IMR-90 (cell line): Measurements from ENCODE around the gene NFILZ. TPM values are rescaled to one million over a fixed set of nuclear protein-coding genes. Genes with fewer than 3 reads are reported as not detected.

Experiments used
- ATAC-seq: fragments of 200-7000 bp; cut with Tn5 transposase; 2 replicates; pipeline ENCODE4 v1.9.1; 2020; ENCODE audit warnings: low read depth, mild to moderate bottlenecking, moderate library complexity
- BruUV-seq: library from RNA; stranded (reverse); fragments of 400-500 nt; replicated peaks from 2 replicates; lab custom pipeline; 2021; lab: Mats Ljungman, UMichigan
- CTCF ChIA-PET: fragments of 300-600 bp; formaldehyde crosslinking; extraction: SDS; loops from one replicate; lab custom pipeline; 2021; ENCODE audit warnings: antibody characterized with exemption; lab: Yijun Ruan, JAX
- POLR2A ChIA-PET: fragments of 300-600 bp; sonication (Branson Sonifier 250); formaldehyde crosslinking; loops from one replicate; lab custom pipeline; 2022; ENCODE audit warnings: antibody characterized with exemption; ENCODE audit not compliant: unreplicated experiment; lab: Charles Lee
- DNase-seq: peaks from one replicate; pipeline ENCODE4 v3.0.0; 2013
- H2AFZ ChIP-seq: replicated peaks from 2 replicates; pipeline ENCODE3; 2013; ENCODE audit warnings: low read length, mild to moderate bottlenecking; ENCODE audit not compliant: poor library complexity
- H2AK5ac ChIP-seq: 2 replicates; pipeline ENCODE4 v1.6.1; 2013; ENCODE audit warnings: low read depth, low read length, inconsistent platforms
- H2AK9ac ChIP-seq: replicated peaks from 2 replicates; pipeline ENCODE3; 2013; ENCODE audit warnings: mild to moderate bottlenecking, low read depth, low read length, moderate library complexity; ENCODE audit not compliant: poor library complexity
- H2BK120ac ChIP-seq: 2 replicates; pipeline ENCODE4 v1.6.1; 2013; ENCODE audit warnings: low read depth, low read length, inconsistent platforms
- H2BK15ac ChIP-seq: 3 replicates; pipeline ENCODE4 v1.6.1; 2013; ENCODE audit warnings: low read depth, low read length, inconsistent platforms
- H2BK20ac ChIP-seq: 2 replicates; pipeline ENCODE4 v1.6.1; 2013; ENCODE audit warnings: low read depth, mild to moderate bottlenecking, inconsistent platforms, low read length, moderate library complexity
- H2BK5ac ChIP-seq: 2 replicates; pipeline ENCODE4 v1.6.1; 2013; ENCODE audit warnings: mild to moderate bottlenecking, low read depth, low read length, inconsistent platforms; ENCODE audit not compliant: poor library complexity, severe bottlenecking
- H3K14ac ChIP-seq: replicated peaks from 2 replicates; pipeline ENCODE4 v1.6.1; 2013; ENCODE audit warnings: low read depth, low read length, inconsistent platforms
- H3K18ac ChIP-seq: 2 replicates; pipeline ENCODE4 v1.6.1; 2013; ENCODE audit warnings: low read depth, low read length, control low read depth
- H3K23ac ChIP-seq: 2 replicates; pipeline ENCODE4 v1.6.1; 2013; ENCODE audit warnings: low read depth, low read length, inconsistent platforms
- H3K27ac ChIP-seq: 2 replicates; pipeline ENCODE4 v1.5.1; 2013; ENCODE audit warnings: mild to moderate bottlenecking, control low read depth, low read length; ENCODE audit not compliant: insufficient read depth
- H3K27me3 ChIP-seq: 2 replicates; pipeline ENCODE4 v1.6.1; 2013; ENCODE audit warnings: low read length; ENCODE audit not compliant: control insufficient read depth, insufficient read depth
- H3K36me3 ChIP-seq: 2 replicates; pipeline ENCODE4 v1.6.1; 2013; ENCODE audit warnings: low read length, mixed read lengths; ENCODE audit not compliant: control insufficient read depth, insufficient read depth
- H3K4ac ChIP-seq: 2 replicates; pipeline ENCODE4 v1.6.1; 2013; ENCODE audit warnings: low read depth, low read length, inconsistent platforms
- H3K4me1 ChIP-seq: 2 replicates; pipeline ENCODE4 v1.6.1; 2013; ENCODE audit warnings: low read length, mixed read lengths; ENCODE audit not compliant: control insufficient read depth, insufficient read depth
- H3K4me2 ChIP-seq: 2 replicates; pipeline ENCODE4 v1.6.1; 2013; ENCODE audit warnings: low read depth, mild to moderate bottlenecking, control low read depth, low read length, moderate library complexity
- H3K4me3 ChIP-seq: 2 replicates; pipeline ENCODE4 v1.5.1; 2013; ENCODE audit warnings: low read depth, mild to moderate bottlenecking, control low read depth, low read length, moderate library complexity; ENCODE audit not compliant: insufficient read depth
- H3K56ac ChIP-seq: 2 replicates; pipeline ENCODE4 v1.6.1; 2013; ENCODE audit warnings: low read length, inconsistent platforms; ENCODE audit not compliant: insufficient read depth; ENCODE audit errors: extremely low read depth
- H3K79me1 ChIP-seq, 2 experiments: 2 replicates each; pipeline ENCODE4 v1.6.1; 2013; ENCODE audit warnings: low read length in 2 of 2, inconsistent platforms in 1 of 2, low read depth in 1 of 2
- H3K9ac ChIP-seq: 2 replicates; pipeline ENCODE4 v1.6.1; 2013; ENCODE audit warnings: low read depth, low read length, control low read depth
- H3K9me1 ChIP-seq: 2 replicates; pipeline ENCODE4 v1.6.1; 2013; ENCODE audit warnings: low read length, inconsistent platforms; ENCODE audit not compliant: insufficient read depth
- H3K9me3 ChIP-seq: 2 replicates; pipeline ENCODE4 v1.6.1; 2013; ENCODE audit warnings: low read length; ENCODE audit not compliant: control insufficient read depth, insufficient read depth
- H4K20me1 ChIP-seq: 2 replicates; pipeline ENCODE4 v1.6.1; 2013; ENCODE audit warnings: low read length, inconsistent platforms; ENCODE audit not compliant: insufficient read depth
- H4K5ac ChIP-seq: 2 replicates; pipeline ENCODE4 v1.6.1; 2013; ENCODE audit warnings: mild to moderate bottlenecking, low read depth, low read length, control low read depth
- H4K8ac ChIP-seq, 2 experiments: 2 replicates each; pipeline ENCODE4 v1.6.1; 2013; ENCODE audit warnings: low read depth in 2 of 2, low read length in 2 of 2, control low read depth in 1 of 2, inconsistent platforms in 1 of 2
- H4K91ac ChIP-seq: 2 replicates; pipeline ENCODE4 v1.6.1; 2013; ENCODE audit warnings: low read depth, low read length, inconsistent platforms; ENCODE audit not compliant: insufficient read depth
- BHLHE40 ChIP-seq: fragments of 150-350 bp; IDR thresholded peaks from 2 replicates; pipeline ENCODE4 v1.6.1; 2016; ENCODE audit warnings: mild to moderate bottlenecking, low read depth, low read length
- MAZ ChIP-seq: IDR thresholded peaks from 2 replicates; pipeline ENCODE4 v1.6.1; 2012; ENCODE audit warnings: low read depth, mild to moderate bottlenecking, low read length, improper control_type of control experiment, moderate library complexity, borderline replicate concordance
- POLR2A ChIP-seq: IDR thresholded peaks from 2 replicates; pipeline ENCODE4 v1.6.1; 2012; ENCODE audit warnings: mild to moderate bottlenecking, low read depth, low read length
- WGBS, 2 experiments: methylation state at CpG; one replicate each; pipeline versions ENCODE4 v1.1.5 to v1.1.7; 2013; ENCODE audit warnings: missing lambda C conversion rate in 2 of 2; ENCODE audit not compliant: insufficient read length in 1 of 2; ENCODE audit errors: extremely low coverage in 2 of 2; 5-methylcytosine and 5-hydroxymethylcytosine counted together
- dilution Hi-C: fragments of 300-500 bp; cut with HindIII; formaldehyde crosslinking; loops from one replicate; pipeline ENCODE4 v1.14.3; 2018; ENCODE audit warnings: low sequenced_read_pairs; ENCODE audit not compliant: unreplicated experiment
- in situ Hi-C: fragments of 300-500 bp; cut with MboI; formaldehyde crosslinking; loops from 3 replicates; pipeline ENCODE4 v1.14.3; 2019; ENCODE audit warnings: low sequenced_read_pairs, inconsistent platforms, mixed read lengths
- intact Hi-C: fragments of 100-400 bp; cut with micrococcal nuclease; formaldehyde crosslinking; loops from 2 replicates; pipeline ENCODE4 v1.10.0; 2022
- polyA plus RNA-seq, 3 experiments: library from polyadenylated mRNA; depleted of rRNA; stranded (reverse); fragments of >200 nt; gene quantifications; 2 replicates each; pipeline ENCODE4 v1.2.3, GENCODE V29; 2012; ENCODE audit warnings: low replicate concordance in 1 of 3
- total RNA-seq: library from RNA; depleted of rRNA; stranded (reverse); fragments of >200 nt; gene quantifications from 2 replicates; pipeline ENCODE4 v1.2.3, GENCODE V29; 2012
- TF ChIP-seq, protein P1 (sequence below): conservative IDR thresholded peaks from 2 replicates; pipeline ENCODE4 v1.5.1; 2012; ENCODE audit warnings: mild to moderate bottlenecking, low read depth, low read length, improper control_type of control experiment

The NFILZ gene
- total and polyA plus RNA-seq, 2 of the 4 experiments (the other 2 are of a cell fraction): not detected

DNA sequence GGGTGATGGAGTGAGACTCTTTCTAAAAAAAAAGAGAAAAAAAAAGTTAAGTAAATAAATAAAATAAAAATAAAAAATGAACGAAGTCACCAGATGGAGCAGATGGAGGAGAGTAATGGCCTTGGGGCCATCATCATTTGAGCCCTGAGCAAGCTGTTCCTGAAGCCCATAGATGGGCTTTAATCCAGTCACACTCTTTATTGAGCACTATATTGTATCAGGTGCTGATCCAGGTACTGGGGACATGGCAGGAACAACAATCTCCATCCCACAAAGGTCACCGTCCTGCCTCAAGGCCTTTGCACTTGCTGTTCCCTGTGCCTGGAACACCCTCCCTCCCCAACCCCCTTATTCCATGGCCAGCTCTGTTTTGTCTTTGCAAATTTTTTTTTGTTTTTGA is 16.0 kb upstream of the NFILZ start:
- no TSS peak for BruUV-seq
- Histone ChIP-seq H3K18ac (no peak overlapping the region), H3K36me3 (no peaks in the 10 kb centered on the region), H2BK5ac (no peak overlapping the region), H3K23ac (no peak overlapping the region), H3K27me3 (no peaks in the 10 kb centered on the region), H4K5ac (no peak overlapping the region), H3K9me3 (no peaks in the 10 kb centered on the region), H3K9me1 (no peaks in the 10 kb centered on the region; the same call in 1 of the 2 replicates), H2AK9ac (no peak overlapping the region), H3K9ac (no peak overlapping the region), H3K27ac (no peak overlapping the region), H3K14ac (no peak overlapping the region), H3K4me2 (no peak overlapping the region), H4K91ac (no peak overlapping the region), H3K56ac (no peak overlapping the region), H2AFZ (no peak overlapping the region), H2BK20ac (no peak overlapping the region), H3K79me1 (peaks cover 5 to 7% of the 10 kb centered on the region in 2 experiments), H2BK15ac (no peak overlapping the region), H2BK120ac (no peak overlapping the region; the same call in 1 of the 2 replicates), H3K4me1 (peaks cover 2% of the 10 kb centered on the region; the same call in 1 of the 2 replicates), H4K8ac (no peak overlapping the region), H4K20me1 (0 out of 2 replicates have a peak, but pooled peaks cover 5% of the 10 kb centered on the region), H2AK5ac (no peak overlapping the region), H3K4me3 (no peak overlapping the region), H3K4ac (no peak overlapping the region)
- TF ChIP-seq, protein P1, sequence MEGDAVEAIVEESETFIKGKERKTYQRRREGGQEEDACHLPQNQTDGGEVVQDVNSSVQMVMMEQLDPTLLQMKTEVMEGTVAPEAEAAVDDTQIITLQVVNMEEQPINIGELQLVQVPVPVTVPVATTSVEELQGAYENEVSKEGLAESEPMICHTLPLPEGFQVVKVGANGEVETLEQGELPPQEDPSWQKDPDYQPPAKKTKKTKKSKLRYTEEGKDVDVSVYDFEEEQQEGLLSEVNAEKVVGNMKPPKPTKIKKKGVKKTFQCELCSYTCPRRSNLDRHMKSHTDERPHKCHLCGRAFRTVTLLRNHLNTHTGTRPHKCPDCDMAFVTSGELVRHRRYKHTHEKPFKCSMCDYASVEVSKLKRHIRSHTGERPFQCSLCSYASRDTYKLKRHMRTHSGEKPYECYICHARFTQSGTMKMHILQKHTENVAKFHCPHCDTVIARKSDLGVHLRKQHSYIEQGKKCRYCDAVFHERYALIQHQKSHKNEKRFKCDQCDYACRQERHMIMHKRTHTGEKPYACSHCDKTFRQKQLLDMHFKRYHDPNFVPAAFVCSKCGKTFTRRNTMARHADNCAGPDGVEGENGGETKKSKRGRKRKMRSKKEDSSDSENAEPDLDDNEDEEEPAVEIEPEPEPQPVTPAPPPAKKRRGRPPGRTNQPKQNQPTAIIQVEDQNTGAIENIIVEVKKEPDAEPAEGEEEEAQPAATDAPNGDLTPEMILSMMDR: no peak
- TF ChIP-seq BHLHE40: no peak
- no peak for TF ChIP-seq MAZ
- no peak for TF ChIP-seq POLR2A
- in situ Hi-C loops (no loop called here), dilution Hi-C loops (no loop called here), intact Hi-C loops (no loop called here)
- WGBS, 2 experiments: 80% methylated on average over 1 of the region's 2 CpGs; no CpG with 5 or more reads in 1 of the 2 experiments
- ChIA-PET POLR2A (no interaction called here), CTCF (interaction anchor here (0.8 kb wide), 1 partner anchor 33 kb away, joined by 4 read pairs; no protein-coding TSS in a partner anchor)
- no peak for ATAC-seq
- no peak for DNase-seq
